ENCODE results near the gene ANKRD53. TPM values are rescaled to one million over a fixed set of nuclear protein-coding genes. Genes with fewer than 3 reads are reported as not detected.

ANKRD53 gene
- total and polyA plus RNA-seq, 9 of the 15 experiments (the other 6 are each of a cell fraction or from before 2014, with no cell fraction given): 0.18 TPM; not detected in 8

DNA sequence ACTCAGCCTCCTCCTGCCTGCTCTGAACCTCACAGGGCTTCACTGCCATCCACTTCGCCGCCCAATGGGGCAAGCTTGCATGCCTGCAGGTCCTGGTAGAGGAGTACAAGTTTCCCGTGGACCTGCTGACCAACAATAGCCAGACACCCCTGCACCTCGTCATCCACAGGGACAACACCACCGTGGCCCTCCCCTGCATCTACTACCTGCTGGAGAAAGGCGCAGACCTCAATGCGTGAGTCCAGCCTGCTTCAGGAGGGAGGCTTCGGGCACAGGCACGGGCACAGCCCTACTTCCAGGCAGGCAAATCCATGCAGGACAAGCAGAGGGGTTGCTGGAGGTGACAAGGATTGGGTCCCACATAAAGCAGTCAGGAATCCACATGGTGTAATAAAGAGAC is 1.2 kb downstream of the ANKRD53 start (continued):
- TF ChIP-seq ZNF41 (CRISPR knock-in tag; conservative IDR thresholded peaks at IDR 0.05): no peak
- TF ChIP-seq KDM4B (IDR thresholded peaks at IDR 0.05; ENCODE audit: borderline replicate concordance in 2 of 2, low read depth in 1 of 2): no peak
- TF ChIP-seq RBFOX2 (IDR thresholded peaks at IDR 0.05; ENCODE audit: low read depth, low read length): no peak

DNA sequence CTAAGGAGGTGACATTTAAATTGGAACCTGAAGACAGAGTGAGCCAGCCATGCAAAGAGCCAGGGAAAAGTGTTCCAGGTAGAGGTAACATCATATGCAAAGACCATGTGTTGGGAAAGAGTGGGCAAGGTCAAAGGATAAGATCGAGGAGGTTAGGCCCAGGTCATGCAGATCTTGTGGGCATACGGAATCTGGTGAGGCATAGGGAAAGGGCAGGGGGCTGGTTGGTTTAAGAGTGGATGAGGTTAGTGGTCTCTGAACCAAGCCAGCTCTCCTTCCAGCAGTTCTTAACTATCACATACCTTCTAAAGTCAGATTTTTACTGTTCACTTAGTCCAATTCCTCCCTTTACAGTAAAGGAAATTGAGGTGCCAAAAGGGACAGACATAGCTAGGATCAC is 3.0 kb downstream of the ANKRD53 start:
- H3K36me3 ChIP-seq (ENCODE audit: control insufficient read depth, insufficient read depth, low read length): peaks cover 11% of the 10 kb centered on the region
- no peak for DNase-seq (ENCODE audit: extremely low read depth in 1 of 4, low spot score in 3 of 4)
- in situ Hi-C loops (cut with MboI): no loop called here
- H3K79me2 ChIP-seq (ENCODE audit: control insufficient read depth, insufficient read depth, low read length): no peaks in the 10 kb centered on the region
- TF ChIP-seq, protein P1, sequence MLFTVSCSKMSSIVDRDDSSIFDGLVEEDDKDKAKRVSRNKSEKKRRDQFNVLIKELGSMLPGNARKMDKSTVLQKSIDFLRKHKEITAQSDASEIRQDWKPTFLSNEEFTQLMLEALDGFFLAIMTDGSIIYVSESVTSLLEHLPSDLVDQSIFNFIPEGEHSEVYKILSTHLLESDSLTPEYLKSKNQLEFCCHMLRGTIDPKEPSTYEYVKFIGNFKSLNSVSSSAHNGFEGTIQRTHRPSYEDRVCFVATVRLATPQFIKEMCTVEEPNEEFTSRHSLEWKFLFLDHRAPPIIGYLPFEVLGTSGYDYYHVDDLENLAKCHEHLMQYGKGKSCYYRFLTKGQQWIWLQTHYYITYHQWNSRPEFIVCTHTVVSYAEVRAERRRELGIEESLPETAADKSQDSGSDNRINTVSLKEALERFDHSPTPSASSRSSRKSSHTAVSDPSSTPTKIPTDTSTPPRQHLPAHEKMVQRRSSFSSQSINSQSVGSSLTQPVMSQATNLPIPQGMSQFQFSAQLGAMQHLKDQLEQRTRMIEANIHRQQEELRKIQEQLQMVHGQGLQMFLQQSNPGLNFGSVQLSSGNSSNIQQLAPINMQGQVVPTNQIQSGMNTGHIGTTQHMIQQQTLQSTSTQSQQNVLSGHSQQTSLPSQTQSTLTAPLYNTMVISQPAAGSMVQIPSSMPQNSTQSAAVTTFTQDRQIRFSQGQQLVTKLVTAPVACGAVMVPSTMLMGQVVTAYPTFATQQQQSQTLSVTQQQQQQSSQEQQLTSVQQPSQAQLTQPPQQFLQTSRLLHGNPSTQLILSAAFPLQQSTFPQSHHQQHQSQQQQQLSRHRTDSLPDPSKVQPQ (CRISPR knock-in tag; IDR thresholded peaks at IDR 0.05; ENCODE audit: borderline replicate concordance): no peak
- TF ChIP-seq MCM7 (IDR thresholded peaks at IDR 0.05) (no peak), ZFP30 (CRISPR knock-in tag; IDR thresholded peaks at IDR 0.05; ENCODE audit: borderline replicate concordance) (no peak), SMAD1 (IDR thresholded peaks at IDR 0.05; ENCODE audit: low read depth, low read length, partially characterized antibody) (no peak), CCAR2 (IDR thresholded peaks at IDR 0.05; ENCODE audit: low read depth, low read length) (no peak), SIN3B (IDR thresholded peaks at IDR 0.05; ENCODE audit: low read depth) (no peak), SREBF1 (IDR thresholded peaks at IDR 0.05; ENCODE audit: borderline replicate concordance, low read depth, low read length) (no peak), YY1 (IDR thresholded peaks at IDR 0.05; ENCODE audit: borderline replicate concordance in 1 of 3, control insufficient read depth in 1 of 3, extremely low read depth in 1 of 3, insufficient read depth in 3 of 3, insufficient read length in 1 of 3, insufficient replicate concordance in 2 of 3, low read depth in 1 of 3, low read length in 2 of 3) (no peak)
- TF ChIP-seq, protein P2, sequence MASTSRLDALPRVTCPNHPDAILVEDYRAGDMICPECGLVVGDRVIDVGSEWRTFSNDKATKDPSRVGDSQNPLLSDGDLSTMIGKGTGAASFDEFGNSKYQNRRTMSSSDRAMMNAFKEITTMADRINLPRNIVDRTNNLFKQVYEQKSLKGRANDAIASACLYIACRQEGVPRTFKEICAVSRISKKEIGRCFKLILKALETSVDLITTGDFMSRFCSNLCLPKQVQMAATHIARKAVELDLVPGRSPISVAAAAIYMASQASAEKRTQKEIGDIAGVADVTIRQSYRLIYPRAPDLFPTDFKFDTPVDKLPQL (IDR thresholded peaks at IDR 0.05; ENCODE audit: extremely low read depth, insufficient read length): no peak
- TF ChIP-seq, protein P3, sequence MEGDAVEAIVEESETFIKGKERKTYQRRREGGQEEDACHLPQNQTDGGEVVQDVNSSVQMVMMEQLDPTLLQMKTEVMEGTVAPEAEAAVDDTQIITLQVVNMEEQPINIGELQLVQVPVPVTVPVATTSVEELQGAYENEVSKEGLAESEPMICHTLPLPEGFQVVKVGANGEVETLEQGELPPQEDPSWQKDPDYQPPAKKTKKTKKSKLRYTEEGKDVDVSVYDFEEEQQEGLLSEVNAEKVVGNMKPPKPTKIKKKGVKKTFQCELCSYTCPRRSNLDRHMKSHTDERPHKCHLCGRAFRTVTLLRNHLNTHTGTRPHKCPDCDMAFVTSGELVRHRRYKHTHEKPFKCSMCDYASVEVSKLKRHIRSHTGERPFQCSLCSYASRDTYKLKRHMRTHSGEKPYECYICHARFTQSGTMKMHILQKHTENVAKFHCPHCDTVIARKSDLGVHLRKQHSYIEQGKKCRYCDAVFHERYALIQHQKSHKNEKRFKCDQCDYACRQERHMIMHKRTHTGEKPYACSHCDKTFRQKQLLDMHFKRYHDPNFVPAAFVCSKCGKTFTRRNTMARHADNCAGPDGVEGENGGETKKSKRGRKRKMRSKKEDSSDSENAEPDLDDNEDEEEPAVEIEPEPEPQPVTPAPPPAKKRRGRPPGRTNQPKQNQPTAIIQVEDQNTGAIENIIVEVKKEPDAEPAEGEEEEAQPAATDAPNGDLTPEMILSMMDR (IDR thresholded peaks at IDR 0.05 in 2 of 3, conservative IDR thresholded peaks at IDR 0.05 in 1 of 3; ENCODE audit: insufficient read depth in 2 of 3, low read depth in 1 of 3, low read length in 3 of 3): no peak
- H3K4me2 ChIP-seq (ENCODE audit: insufficient read depth, low read length): no peak overlapping the region
- ATAC-seq: no peak
- H3K9ac ChIP-seq (ENCODE audit: insufficient read depth in 1 of 2, low read depth in 2 of 2, low read length in 2 of 2): no peak overlapping the region
- ChIA-PET POLR2A (no interaction called here), CTCF (ENCODE audit: low intra/inter-chr PET ratio) (no interaction called here)
- H3K9me1 ChIP-seq (ENCODE audit: control insufficient read depth, insufficient read depth, low read length): no peaks in the 10 kb centered on the region
- no peak overlapping the region for H3K27ac ChIP-seq (ENCODE audit: extremely low read depth, low read depth, low read length)
- no peaks in the 10 kb centered on the region for H3K27me3 ChIP-seq (ENCODE audit: control insufficient read depth in 2 of 2, insufficient read depth in 2 of 2, low read length in 2 of 2)
- no peak overlapping the region for H3K4me3 ChIP-seq
- H4K20me1 ChIP-seq (replicated peaks; ENCODE audit: control insufficient read depth, insufficient read depth, low read length): 0 out of 2 replicates have a peak, but pooled peaks cover 3% of the 10 kb centered on the region
- no TSS peak for BruUV-seq (replicated peaks)
- intact Hi-C loops (cut with micrococcal nuclease): no loop called here
- peaks cover 2 to 12% of the 10 kb centered on the region in 2 experiments; a peak in 4 of 5 replicates for H3K4me1 ChIP-seq (replicated peaks in 1 of 2; ENCODE audit: control insufficient read depth in 2 of 2, insufficient read depth in 2 of 2, low read length in 2 of 2)
- no peak overlapping the region for H2AFZ ChIP-seq (ENCODE audit: low read depth, low read length)
- no peak for FAIRE-seq
- 27% methylated on average over 2 of the region's 2 CpGs for WGBS (ENCODE audit: insufficient coverage, low coverage, missing lambda C conversion rate)
- H3K9me3 ChIP-seq (replicated peaks; ENCODE audit: control insufficient read depth, insufficient read depth, low read depth, low read length): no peaks in the 10 kb centered on the region; the same call in 1 of the 2 replicates

Data from K562 (cell line).